Endothelial cell of umbilical vein (primary cell): ENCODE measurements around the gene CERS6.

Experiments used
- CTCF ChIP-seq, 2 donors: IDR thresholded peaks; 1 replicate in 1 of 2; 2 replicates in 1 of 2; pipeline ENCODE4 v1.5.1; 2011; ENCODE audit warnings: low read length in 2 of 2, mild to moderate bottlenecking in 2 of 2, moderate library complexity in 2 of 2, control low read depth in 1 of 2, inconsistent platforms in 1 of 2, low read depth in 1 of 2; ENCODE audit not compliant: insufficient read depth in 1 of 2; ENCODE audit errors: extremely low read depth in 1 of 2
- EZH2 ChIP-seq: IDR thresholded peaks from 2 replicates; pipeline ENCODE4 v1.6.1; 2012; ENCODE audit warnings: borderline replicate concordance, low read depth, mild to moderate bottlenecking, moderate library complexity, low read length, inconsistent platforms; ENCODE audit not compliant: severe bottlenecking
- GATA2 ChIP-seq: IDR thresholded peaks from 2 replicates; pipeline ENCODE4 v1.7.0; 2011; ENCODE audit warnings: low read depth, mild to moderate bottlenecking, moderate library complexity, mixed read lengths, low read length; ENCODE audit not compliant: insufficient read length, insufficient read depth
- JUN ChIP-seq: IDR thresholded peaks from 2 replicates; pipeline ENCODE4 v1.6.1; 2011; ENCODE audit warnings: borderline replicate concordance, low read depth; ENCODE audit not compliant: insufficient read length, insufficient read depth
- MAX ChIP-seq: IDR thresholded peaks from 2 replicates; pipeline ENCODE4 v1.6.1; 2011; ENCODE audit not compliant: insufficient read depth, insufficient read length
- POLR2A ChIP-seq: IDR thresholded peaks from 2 replicates; pipeline ENCODE4 v1.6.1; 2012; ENCODE audit warnings: low read depth, mild to moderate bottlenecking, control low read depth, low read length
- POLR2AphosphoS5 ChIP-seq: IDR thresholded peaks from 2 replicates; pipeline ENCODE4 v1.6.1; 2012; ENCODE audit warnings: low read depth, mild to moderate bottlenecking, control low read depth, low read length, moderate library complexity; ENCODE audit not compliant: insufficient read depth

GRCh38 chr2:168705534-168706470, 249.7 kb downstream of the CERS6 start:
- TF ChIP-seq CTCF (IDR thresholded peaks at IDR 0.05; ENCODE audit: extremely low read depth in 1 of 2, insufficient read depth in 1 of 2, low read depth in 1 of 2, low read length in 2 of 2) (peak; percentile 24 to 36), POLR2A (no peak), EZH2 (no peak), JUN (no peak), POLR2AphosphoS5 (no peak), MAX (no peak), GATA2 (no peak)
